Measurements from ENCODE around the gene SYN1. TPM values are rescaled to one million over a fixed set of nuclear protein-coding genes. Genes with fewer than 3 reads are reported as not detected.

SYN1 gene
- total RNA-seq, 1 experiment from 2014 or later = not detected

GRCh38 chrX:47530049-47530448, 89.6 kb downstream of the SYN1 start:
- DNase-seq (ENCODE audit: low spot score) = no peak

- DNase-seq (ENCODE audit: low spot score) = no peak
These were observed 90.1 kb downstream of the SYN1 start for GRCh38 chrX:47529548-47529947.

DNA sequence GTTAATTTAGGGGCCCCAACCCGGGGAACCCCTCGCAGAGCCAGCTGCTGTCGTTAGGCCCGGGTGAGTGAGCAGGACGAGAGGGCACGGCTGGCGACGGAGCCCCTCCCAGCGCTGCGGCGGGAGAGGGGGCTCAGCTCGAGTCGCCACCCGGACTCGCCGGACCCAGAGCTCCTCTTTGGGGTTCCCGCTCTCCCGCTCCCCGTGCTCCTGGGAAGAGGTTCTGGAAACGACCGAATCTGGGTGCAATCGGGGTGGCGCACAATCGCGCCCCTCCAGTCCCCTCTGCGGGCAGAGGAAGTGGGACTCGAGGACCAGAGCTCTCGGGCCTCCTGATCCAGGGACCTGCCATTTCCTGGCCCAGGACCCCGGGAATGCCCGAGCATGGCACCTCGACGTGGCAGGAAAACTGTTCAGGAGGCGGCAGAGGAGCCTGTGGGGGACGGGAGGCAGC, 95.9 kb downstream of the SYN1 start:
- no peak for DNase-seq (ENCODE audit: low spot score)

- DNase-seq (ENCODE audit: low spot score) = peak; percentile 61
These were observed 96.4 kb downstream of the SYN1 start for GRCh38 chrX:47523297-47523696.

Other genes starting within 250 kb of the SYN1 start
- not detected in 2 replicates for gene ZNF157, start 249.3 kb downstream of the SYN1 start, total RNA-seq (2014; rRNA removed; shearing (Covaris generic))
- 7.6 and 9.8 TPM in 2 replicates for gene ZNF41, start 136.6 kb downstream of the SYN1 start, total RNA-seq (2014; rRNA removed; shearing (Covaris generic))
- gene ARAF, start 58.7 kb downstream of the SYN1 start, total RNA-seq (2014; rRNA removed; shearing (Covaris generic)) = 14.8 and 32.3 TPM in 2 replicates
- gene TIMP1, start 37.4 kb downstream of the SYN1 start, total RNA-seq (2014; rRNA removed; shearing (Covaris generic)) = 281 and 386 TPM in 2 replicates
- gene CFP, start 10.1 kb upstream of the SYN1 start, total RNA-seq (2014; rRNA removed; shearing (Covaris generic)) = not detected in 2 replicates
- 26.2 and 30.4 TPM in 2 replicates for gene ELK1, start 30.7 kb upstream of the SYN1 start, total RNA-seq (2014; rRNA removed; shearing (Covaris generic))
- 225 and 248 TPM in 2 replicates for gene UXT, start 39.3 kb upstream of the SYN1 start, total RNA-seq (2014; rRNA removed; shearing (Covaris generic))
- gene ZNF81, start 217.0 kb upstream of the SYN1 start, total RNA-seq (2014; rRNA removed; shearing (Covaris generic)) = 1.5 and 2.3 TPM in 2 replicates

All from H4 (cell line).